Transverse colon (tissue), 4 donors: ENCODE results near the gene STK11.
A peak's percentile ranks its signal among the peaks of the same experiment; 100 is the strongest.

ENCODE experiments used
- CTCF ChIP-seq, 5 experiments: fragments of 200-600 bp in 3 of 5; fragments of 450-650 bp in 2 of 5; sonication (generic) in 3 of 5; IDR thresholded peaks; 1 replicate in 2 of 5; 2 replicates in 3 of 5; pipeline ENCODE4 v1.5.1; 2016 to 2017; ENCODE audit warnings: antibody characterized with exemption in 5 of 5, inconsistent platforms in 3 of 5, mild to moderate bottlenecking in 2 of 5, moderate library complexity in 1 of 5
- EP300 ChIP-seq: sonication (generic); formaldehyde crosslinking; IDR thresholded peaks from one replicate; pipeline ENCODE4 v1.6.1; 2017; ENCODE audit warnings: antibody characterized with exemption, low read depth
- POLR2A ChIP-seq: fragments of 450-650 bp; IDR thresholded peaks from one replicate; pipeline ENCODE4 v1.6.1; 2016; ENCODE audit warnings: antibody characterized with exemption, mild to moderate bottlenecking, moderate library complexity
- POLR2AphosphoS5 ChIP-seq, 3 donors: sonication (generic); formaldehyde crosslinking; IDR thresholded peaks; one replicate each; pipeline ENCODE4 v1.6.1; 2016; ENCODE audit warnings: antibody characterized with exemption in 3 of 3

GRCh38 chr19:1269478-1270212, 64.1 kb downstream of the STK11 start:
- no peak for TF ChIP-seq CTCF (IDR thresholded peaks at IDR 0.05)
- peak; percentile 30 for TF ChIP-seq EP300
- TF ChIP-seq POLR2A = no peak
- peak in 1 of 3 donors; percentile 10 for TF ChIP-seq POLR2AphosphoS5 (IDR thresholded peaks at IDR 0.05)
